HCT116 (cell line): Measurements from ENCODE around the gene PPP1R3C. TPM values are rescaled to one million over a fixed set of nuclear protein-coding genes. Genes with fewer than 3 reads are reported as not detected.

ENCODE experiments used
- ATAC-seq: fragments of 200-7000 bp; cut with Tn5 transposase; 2 replicates; pipeline ENCODE4 v1.9.1; 2020; ENCODE audit warnings: mild to moderate bottlenecking, moderate library complexity
- BruUV-seq: library from RNA; stranded (reverse); fragments of 400-500 nt; replicated peaks from 2 replicates; lab custom pipeline; 2021; lab: Mats Ljungman, UMichigan
- CTCF ChIA-PET: fragments of 300-600 bp; sonication (Branson Sonifier 250); formaldehyde crosslinking; loops from one replicate; lab custom pipeline; 2021; ENCODE audit warnings: antibody characterized with exemption; lab: Charles Lee
- POLR2A ChIA-PET: fragments of 300-600, 350-600 bp; sonication (Branson Sonifier 250); formaldehyde crosslinking; loops from one replicate; lab custom pipeline; 2021; ENCODE audit warnings: antibody characterized with exemption; lab: Charles Lee
- RAD21 ChIA-PET, 2 experiments: fragments of 300-600 bp; sonication (Branson Sonifier 250); formaldehyde crosslinking; loops; one replicate each; lab custom pipeline; 2023; ENCODE audit warnings: low total read pairs in 2 of 2; ENCODE audit not compliant: uncharacterized antibody in 2 of 2, unreplicated experiment in 2 of 2, low non-redundant PET in 1 of 2; lab: Charles Lee
- DNase-seq: peaks from one replicate; pipeline ENCODE4 v3.0.0-alpha.2; 2010; ENCODE audit warnings: low read depth, low spot score
- H2AFZ ChIP-seq: fragments of 200-600 bp; shearing (Covaris generic), sonication (generic); 2 replicates; pipeline ENCODE4 v1.6.1; 2017; ENCODE audit warnings: low read depth, mixed run types, mixed read lengths, antibody characterized with exemption, low read length; ENCODE audit not compliant: poor library complexity, severe bottlenecking
- H3K27ac ChIP-seq: 2 replicates; pipeline ENCODE4 v1.5.1; 2012; ENCODE audit warnings: low read depth, low read length
- H3K27me3 ChIP-seq: fragments of 200-600 bp; sonication (generic); 2 replicates; pipeline ENCODE4 v1.6.1; 2016; ENCODE audit warnings: mixed run types, low read length, mixed read lengths; ENCODE audit not compliant: insufficient read depth
- H3K36me3 ChIP-seq, 2 experiments: fragments of 200-500 bp in 1 of 2; fragments of 200-600 bp in 1 of 2; sonication (Bioruptor generic) in 1 of 2; sonication (generic) in 1 of 2; 2 replicates each; pipeline versions ENCODE4 v1.5.1 to v1.6.1; 2014 to 2016; ENCODE audit warnings: low read length in 2 of 2, inconsistent platforms in 1 of 2, mixed read lengths in 1 of 2, mixed run types in 1 of 2; ENCODE audit not compliant: insufficient read depth in 2 of 2, control insufficient read depth in 1 of 2
- H3K4me1 ChIP-seq, 2 experiments: fragments of 200-600 bp in 1 of 2; sonication (generic) in 1 of 2; 2 replicates each; pipeline versions ENCODE4 v1.5.1 to v1.6.1; 2012 to 2017; ENCODE audit warnings: low read length in 2 of 2, inconsistent platforms in 1 of 2, mild to moderate bottlenecking in 1 of 2, mixed read lengths in 1 of 2, mixed run types in 1 of 2, moderate library complexity in 1 of 2; ENCODE audit not compliant: insufficient read depth in 2 of 2, control insufficient read depth in 1 of 2
- H3K4me2 ChIP-seq: fragments of 200-600 bp; sonication (generic); 2 replicates; pipeline ENCODE4 v1.6.1; 2017; ENCODE audit warnings: mixed run types, low read length, mixed read lengths
- H3K4me3 ChIP-seq, 2 experiments: fragments of 200-600 bp in 1 of 2; sonication (generic) in 1 of 2; replicated peaks in 1 of 2; 2 replicates each; pipeline ENCODE4 v1.5.1; 2011 to 2016; ENCODE audit warnings: low read length in 2 of 2, control low read depth in 1 of 2, low read depth in 1 of 2, mild to moderate bottlenecking in 1 of 2, mixed read lengths in 1 of 2, mixed run types in 1 of 2
- H3K79me2 ChIP-seq: fragments of 200-600 bp; sonication (generic); 2 replicates; pipeline ENCODE4 v1.6.1; 2017; ENCODE audit warnings: mild to moderate bottlenecking, mixed run types, low read length, moderate library complexity, mixed read lengths; ENCODE audit not compliant: insufficient read depth
- H3K9ac ChIP-seq: fragments of 200-600 bp; sonication (generic); 2 replicates; pipeline ENCODE4 v1.6.1; 2016; ENCODE audit warnings: low read length, mixed read lengths
- H3K9me2 ChIP-seq: fragments of 200-600 bp; sonication (generic), shearing (Covaris generic); 2 replicates; pipeline ENCODE4 v1.6.1; 2017; ENCODE audit warnings: mixed run types, mild to moderate bottlenecking, moderate library complexity; ENCODE audit not compliant: insufficient read depth
- H3K9me3 ChIP-seq, 2 experiments: fragments of 200-500 bp in 1 of 2; fragments of 200-600 bp in 1 of 2; sonication (Bioruptor generic) in 1 of 2; sonication (generic) in 1 of 2; 2 replicates each; pipeline ENCODE4 v1.6.1; 2014 to 2017; ENCODE audit warnings: low read length in 2 of 2, mixed read lengths in 2 of 2, inconsistent platforms in 1 of 2, low read depth in 1 of 2, mild to moderate bottlenecking in 1 of 2, mixed run types in 1 of 2, moderate library complexity in 1 of 2; ENCODE audit not compliant: control insufficient read depth in 1 of 2, insufficient read depth in 1 of 2
- H4K20me1 ChIP-seq: fragments of 200-600 bp; sonication (generic), shearing (Covaris generic); 2 replicates; pipeline ENCODE4 v1.6.1; 2017; ENCODE audit warnings: mixed run types, mild to moderate bottlenecking, moderate library complexity; ENCODE audit not compliant: insufficient read depth
- CEBPB ChIP-seq: IDR thresholded peaks from 2 replicates; pipeline ENCODE4 v1.6.1; 2012; ENCODE audit warnings: low read depth
- ELF1 ChIP-seq: IDR thresholded peaks from 2 replicates; pipeline ENCODE4 v1.6.1; 2012; ENCODE audit warnings: low read depth, borderline replicate concordance
- EZH2 ChIP-seq: fragments of 200-600 bp; sonication (generic); IDR thresholded peaks from 2 replicates; pipeline ENCODE4 v1.6.1; 2017; ENCODE audit warnings: antibody characterized with exemption, mixed run types
- EZH2phosphoT487 ChIP-seq: fragments of 200-600 bp; IDR thresholded peaks from 2 replicates; pipeline ENCODE4 v1.6.1; 2018; ENCODE audit warnings: antibody characterized with exemption, borderline replicate concordance
- FOSL1 ChIP-seq: IDR thresholded peaks from 2 replicates; pipeline ENCODE4 v1.6.1; 2012; ENCODE audit warnings: low read depth
- JUND ChIP-seq: IDR thresholded peaks from 2 replicates; pipeline ENCODE4 v1.6.1; 2012
- POLR2A ChIP-seq: IDR thresholded peaks from 2 replicates; pipeline ENCODE4 v1.7.0; 2011; ENCODE audit warnings: borderline replicate concordance; ENCODE audit not compliant: insufficient read depth, insufficient read length; ENCODE audit errors: extremely low read depth
- POLR2AphosphoS5 ChIP-seq: IDR thresholded peaks from 2 replicates; pipeline ENCODE4 v1.6.1; 2011; ENCODE audit warnings: mild to moderate bottlenecking, low read depth, low read length, moderate library complexity
- RAD21 ChIP-seq: IDR thresholded peaks from 2 replicates; pipeline ENCODE4 v1.6.1; 2012; ENCODE audit warnings: low read depth, mild to moderate bottlenecking
- SIN3A ChIP-seq: IDR thresholded peaks from 2 replicates; pipeline ENCODE4 v1.6.1; 2012; ENCODE audit warnings: low read depth
- SP1 ChIP-seq: IDR thresholded peaks from 2 replicates; pipeline ENCODE4 v1.6.1; 2012; ENCODE audit warnings: low read depth
- SRF ChIP-seq: IDR thresholded peaks from 2 replicates; pipeline ENCODE4 v1.6.1; 2012; ENCODE audit warnings: low read depth
- TCF7L2 ChIP-seq: IDR thresholded peaks from 2 replicates; pipeline ENCODE4 v1.7.0; 2011; ENCODE audit warnings: borderline replicate concordance, inconsistent platforms; ENCODE audit not compliant: insufficient read depth, insufficient read length; ENCODE audit errors: extremely low read depth
- ZFX ChIP-seq: fragments of 450-650 bp; IDR thresholded peaks from 2 replicates; pipeline ENCODE4 v1.6.1; 2017
- ZNF274 ChIP-seq: fragments of 200-500 bp; sonication (Bioruptor generic); IDR thresholded peaks from 2 replicates; pipeline ENCODE4 v1.6.1; 2014; ENCODE audit warnings: mild to moderate bottlenecking, low read depth, low read length, inconsistent platforms
- intact Hi-C: fragments of 100-400 bp; cut with micrococcal nuclease; formaldehyde crosslinking; loops from 2 replicates; pipeline ENCODE4 v1.10.0; 2022
- total RNA-seq: library from RNA; stranded (reverse); gene quantifications from one replicate; pipeline ENCODE4 v1.2.1, GENCODE V29; 2021; ENCODE audit not compliant: unreplicated experiment
- TF ChIP-seq, protein P1 (sequence below), 3 experiments: fragments of 200-600 bp in 1 of 3; sonication (generic) in 1 of 3; IDR thresholded peaks in 2 of 3; conservative IDR thresholded peaks in 1 of 3; 2 replicates each; pipeline ENCODE4 v1.5.1; 2012 to 2017; ENCODE audit warnings: low read depth in 2 of 3, low read length in 2 of 3, antibody characterized with exemption in 1 of 3, borderline replicate concordance in 1 of 3, control low read depth in 1 of 3, mild to moderate bottlenecking in 1 of 3, mixed read lengths in 1 of 3, mixed run types in 1 of 3, moderate library complexity in 1 of 3; ENCODE audit not compliant: insufficient read depth in 1 of 3

The PPP1R3C gene
- total RNA-seq, 1 experiment from 2014 or later: 0.20 TPM

GRCh38 chr10:91680487-91680886 lies 47.6 kb upstream of the PPP1R3C start:
- ChIA-PET POLR2A (interaction anchor here (1.4 kb wide), 1 partner anchor 8 kb away, joined by 3 read pairs; no protein-coding TSS in a partner anchor), CTCF (no interaction called here), RAD21 (no interaction called here)
- TF ChIP-seq, protein P1, sequence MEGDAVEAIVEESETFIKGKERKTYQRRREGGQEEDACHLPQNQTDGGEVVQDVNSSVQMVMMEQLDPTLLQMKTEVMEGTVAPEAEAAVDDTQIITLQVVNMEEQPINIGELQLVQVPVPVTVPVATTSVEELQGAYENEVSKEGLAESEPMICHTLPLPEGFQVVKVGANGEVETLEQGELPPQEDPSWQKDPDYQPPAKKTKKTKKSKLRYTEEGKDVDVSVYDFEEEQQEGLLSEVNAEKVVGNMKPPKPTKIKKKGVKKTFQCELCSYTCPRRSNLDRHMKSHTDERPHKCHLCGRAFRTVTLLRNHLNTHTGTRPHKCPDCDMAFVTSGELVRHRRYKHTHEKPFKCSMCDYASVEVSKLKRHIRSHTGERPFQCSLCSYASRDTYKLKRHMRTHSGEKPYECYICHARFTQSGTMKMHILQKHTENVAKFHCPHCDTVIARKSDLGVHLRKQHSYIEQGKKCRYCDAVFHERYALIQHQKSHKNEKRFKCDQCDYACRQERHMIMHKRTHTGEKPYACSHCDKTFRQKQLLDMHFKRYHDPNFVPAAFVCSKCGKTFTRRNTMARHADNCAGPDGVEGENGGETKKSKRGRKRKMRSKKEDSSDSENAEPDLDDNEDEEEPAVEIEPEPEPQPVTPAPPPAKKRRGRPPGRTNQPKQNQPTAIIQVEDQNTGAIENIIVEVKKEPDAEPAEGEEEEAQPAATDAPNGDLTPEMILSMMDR (IDR thresholded peaks at IDR 0.05 in 2 of 3, conservative IDR thresholded peaks at IDR 0.05 in 1 of 3; ENCODE audit: borderline replicate concordance in 1 of 3, insufficient read depth in 1 of 3, low read depth in 2 of 3, low read length in 2 of 3): no peak
- TF ChIP-seq JUND (no peak), CEBPB (no peak), SIN3A (no peak), RAD21 (no peak), POLR2AphosphoS5 (no peak), EZH2 (no peak), ELF1 (no peak), SP1 (no peak), ZNF274 (no peak), EZH2phosphoT487 (no peak), FOSL1 (no peak), POLR2A (no peak), ZFX (no peak), TCF7L2 (no peak), SRF (no peak)
- Histone ChIP-seq H3K9ac (no peak overlapping the region), H3K9me2 (no peaks in the 10 kb centered on the region), H3K27me3 (no peaks in the 10 kb centered on the region), H3K4me1 (peaks cover 13 to 14% of the 10 kb centered on the region in 2 experiments), H2AFZ (no peak overlapping the region), H3K4me3 (no peak overlapping the region), H3K36me3 (no peaks in the 10 kb centered on the region), H3K4me2 (no peak overlapping the region), H3K9me3 (no peaks in the 10 kb centered on the region), H3K27ac (no peak overlapping the region), H3K79me2 (no peaks in the 10 kb centered on the region), H4K20me1 (no peaks in the 10 kb centered on the region)
- intact Hi-C loops: no loop called here
- ATAC-seq: no peak
- no TSS peak for BruUV-seq
- no peak for DNase-seq
